ENCODE measurements around the gene TPK1. TPM values are rescaled to one million over a fixed set of nuclear protein-coding genes. Genes with fewer than 3 reads are reported as not detected.

Gene TPK1
- total and polyA plus RNA-seq, 2 of the 8 experiments (the other 6 are each of a cell fraction or from before 2014, with no cell fraction given), result 1.9 to 2.7 TPM

GRCh38 chr7:144730224-144730623, 105.6 kb downstream of the TPK1 start:
- H2BK5ac ChIP-seq (ENCODE audit: low read depth, low read length), result no peak overlapping the region
- no peak overlapping the region for H3K4me2 ChIP-seq (ENCODE audit: insufficient read depth in 1 of 2, low read depth in 2 of 2, low read length in 2 of 2)
- H3K56ac ChIP-seq (replicated peaks; ENCODE audit: insufficient read length, low read depth, low read length), result no peak overlapping the region
- no peak overlapping the region for H3K18ac ChIP-seq (ENCODE audit: extremely low read depth, low read length)
- CTCF ChIA-PET (ENCODE audit: partially characterized antibody), result interaction anchor here (2.4 kb wide), 2 partner anchors 8 to 11 kb away, joined by 8 to 11 read pairs; no protein-coding TSS in a partner anchor
- DNase-seq (ENCODE audit: low read depth in 1 of 2, low spot score in 2 of 2) (no peak), FAIRE-seq (no peak)
- no peak overlapping the region for H2BK20ac ChIP-seq (ENCODE audit: low read length)
- H4K5ac ChIP-seq (ENCODE audit: insufficient read length, low read depth, low read length), result no peak overlapping the region
- H3K79me2 ChIP-seq (ENCODE audit: control insufficient read depth in 1 of 2, insufficient read depth in 2 of 2, low read length in 2 of 2), result no peaks in the 10 kb centered on the region
- H2BK120ac ChIP-seq (replicated peaks; ENCODE audit: low read depth, low read length), result no peak overlapping the region
- no peaks in the 10 kb centered on the region for H3K4me1 ChIP-seq (replicated peaks in 1 of 4; ENCODE audit: control insufficient read depth in 3 of 4, insufficient read depth in 4 of 4, low read length in 3 of 4)
- no peak overlapping the region for H3K14ac ChIP-seq (ENCODE audit: insufficient read length)
- H4K20me1 ChIP-seq (replicated peaks in 1 of 2; ENCODE audit: control insufficient read depth in 1 of 2, insufficient read depth in 2 of 2, low read length in 2 of 2), result no peaks in the 10 kb centered on the region
- H3K4ac ChIP-seq (replicated peaks; ENCODE audit: insufficient read length, low read depth, low read length), result no peak overlapping the region
- TF ChIP-seq RBBP5 (IDR thresholded peaks at IDR 0.05; ENCODE audit: borderline replicate concordance, low read depth, low read length), result no peak
- TF ChIP-seq BACH1 (IDR thresholded peaks at IDR 0.05; ENCODE audit: low read length), result peak; percentile 64
- TF ChIP-seq MAFK (IDR thresholded peaks at IDR 0.05; ENCODE audit: low read depth, low read length), result peak; percentile 35; the same call in 1 of the 2 replicates
- H2BK15ac ChIP-seq (ENCODE audit: low read length), result no peak overlapping the region
- H3K23ac ChIP-seq (ENCODE audit: insufficient read length), result no peak overlapping the region
- POLR2A ChIA-PET (ENCODE audit: partially characterized antibody), result no interaction called here
- no peak overlapping the region for H3K4me3 ChIP-seq (ENCODE audit: extremely low read depth in 1 of 4, insufficient read depth in 2 of 4, low read depth in 3 of 4, low read length in 4 of 4)
- H4K91ac ChIP-seq (replicated peaks; ENCODE audit: insufficient read length, low read length), result no peak overlapping the region
- H3K9me3 ChIP-seq (ENCODE audit: insufficient read depth in 2 of 2, low read depth in 1 of 2, low read length in 1 of 2), result peaks cover 0 to 3% of the 10 kb centered on the region in 2 experiments; a peak in 1 of 4 replicates
- H4K8ac ChIP-seq (ENCODE audit: extremely low read depth, insufficient read depth, low read length), result no peak overlapping the region
- no peak overlapping the region for H3K27ac ChIP-seq (ENCODE audit: low read depth, low read length)
- H2BK12ac ChIP-seq (ENCODE audit: low read depth, low read length), result no peak overlapping the region
- H3K9ac ChIP-seq (replicated peaks in 1 of 4; ENCODE audit: extremely low read depth in 1 of 4, low read depth in 3 of 4, low read length in 3 of 4), result no peak overlapping the region
- WGBS, 2 experiments (ENCODE audit: extremely low coverage in 1 of 2, insufficient coverage in 1 of 2, insufficient read length in 1 of 2, insufficient replicate concordance in 2 of 2, low coverage in 1 of 2, low lambda C conversion rate in 2 of 2, missing lambda C conversion rate in 1 of 2), result 92% methylated on average over 3 of the region's 3 CpGs; no CpG with 5 or more reads in 1 of the 2 experiments
- no peaks in the 10 kb centered on the region for H3K27me3 ChIP-seq (replicated peaks in 1 of 4; ENCODE audit: control insufficient read depth in 3 of 4, extremely low read depth in 1 of 4, insufficient read depth in 3 of 4, low read length in 3 of 4)
- no peaks in the 10 kb centered on the region for H3K36me3 ChIP-seq (ENCODE audit: control insufficient read depth in 2 of 4, insufficient read depth in 4 of 4, low read length in 3 of 4)
- no peak overlapping the region for H2AK5ac ChIP-seq (ENCODE audit: low read depth, low read length)
- H2AFZ ChIP-seq (ENCODE audit: low read length), result no peak overlapping the region
- no peaks in the 10 kb centered on the region for H3K79me1 ChIP-seq (ENCODE audit: low read depth, low read length)
- no peaks in the 10 kb centered on the region for H3K23me2 ChIP-seq (ENCODE audit: low read depth, low read length)

Measured in H1 (cell line).